SU-DHL-6 (cell line): ENCODE data around the gene TNNI3K.

Experiments used
- CTCF ChIP-seq: fragments of 200-600 bp; sonication (generic); IDR thresholded peaks from one replicate; pipeline ENCODE4 v1.5.1; 2017; ENCODE audit warnings: antibody characterized with exemption, mild to moderate bottlenecking, low read length, moderate library complexity; ENCODE audit not compliant: insufficient read depth, poor library complexity, severe bottlenecking
- EZH2phosphoT487 ChIP-seq: fragments of 200-600 bp; sonication (generic), shearing (Covaris generic); conservative IDR thresholded peaks from 2 replicates; pipeline ENCODE4 v1.6.1; 2018; ENCODE audit warnings: mild to moderate bottlenecking, antibody characterized with exemption, low read length, moderate library complexity, mixed read lengths

- TF ChIP-seq CTCF (no peak), EZH2phosphoT487 (no peak)
These were observed 267.7 kb downstream of the TNNI3K start for GRCh38 chr1:74502858-74503257.
